K562 (cell line): ENCODE results near the gene FTSJ3. TPM values are rescaled to one million over a fixed set of nuclear protein-coding genes. Genes with fewer than 3 reads are reported as not detected.

Experiments used
- AFF1 ChIP-seq, 2 experiments: fragments of 450-650 bp; IDR thresholded peaks; 2 replicates each; pipeline ENCODE4 v1.6.1; 2018; ENCODE audit warnings: mild to moderate bottlenecking in 2 of 2, low read depth in 1 of 2; ENCODE audit not compliant: partially characterized antibody in 2 of 2
- GTF2A2 ChIP-seq: IDR thresholded peaks from 2 replicates; pipeline ENCODE4 v1.6.1; 2016; ENCODE audit warnings: mild to moderate bottlenecking, missing genetic modification characterization, missing compliant biosample characterization
- GTF2E2 ChIP-seq: fragments of 200-800 bp; sonication (Bioruptor generic); IDR thresholded peaks from 2 replicates; pipeline ENCODE4 v1.6.1; 2016; ENCODE audit warnings: missing genetic modification characterization, missing compliant biosample characterization
- HINFP ChIP-seq: fragments of 450-650 bp; conservative IDR thresholded peaks from 2 replicates; pipeline ENCODE4 v1.6.1; 2016; ENCODE audit warnings: missing genetic modification characterization, low read depth, mild to moderate bottlenecking, control low read depth, missing compliant biosample characterization
- HLTF ChIP-seq: fragments of 450-650 bp; IDR thresholded peaks from 2 replicates; pipeline ENCODE4 v1.6.1; 2016
- HOMEZ ChIP-seq: fragments of 250-450 bp; sonication (Bioruptor Pico); IDR thresholded peaks from 2 replicates; pipeline ENCODE4 v1.4.0; 2020; ENCODE audit warnings: mild to moderate bottlenecking, moderate library complexity
- KLF6 ChIP-seq: fragments of 250-450 bp; sonication (Bioruptor Pico); IDR thresholded peaks from 2 replicates; pipeline ENCODE4 v1.4.0; 2020; ENCODE audit warnings: mild to moderate bottlenecking, moderate library complexity, borderline replicate concordance
- MCM5 ChIP-seq: fragments of 450-650 bp; IDR thresholded peaks from 2 replicates; pipeline ENCODE4 v1.6.1; 2016; ENCODE audit warnings: low read depth
- MLLT1 ChIP-seq, 2 experiments: fragments of 450-650 bp; IDR thresholded peaks; 2 replicates each; pipeline ENCODE4 v1.6.1; 2016
- SMAD2 ChIP-seq: fragments of 150-350 bp; IDR thresholded peaks from 2 replicates; pipeline ENCODE4 v1.6.1; 2014; ENCODE audit warnings: low read depth, mild to moderate bottlenecking, low read length
- SMARCB1 ChIP-seq: IDR thresholded peaks from 2 replicates; pipeline ENCODE4 v1.6.1; 2011; ENCODE audit warnings: improper control_type of control experiment, low read depth; ENCODE audit not compliant: insufficient read length
- ZKSCAN3 ChIP-seq: fragments of 250-450 bp; sonication (Bioruptor Pico); IDR thresholded peaks from 2 replicates; pipeline ENCODE4 v1.4.0; 2020
- ZKSCAN8 ChIP-seq: fragments of 200-800 bp; sonication (Bioruptor generic); IDR thresholded peaks from 2 replicates; pipeline ENCODE4 v1.6.1; 2016; ENCODE audit warnings: missing genetic modification characterization, missing compliant biosample characterization
- ZNF431 ChIP-seq: sonication (generic); formaldehyde crosslinking; IDR thresholded peaks from 2 replicates; pipeline ENCODE4 v1.8.0; 2022; ENCODE audit warnings: mild to moderate bottlenecking, missing genetic modification reagents
- polyA plus RNA-seq, 8 experiments: library from polyadenylated mRNA; depleted of rRNA in 4 of 8; stranded (reverse) in 5 of 8; unstranded in 3 of 8; fragments of >200 nt; fragmentation: Nextera tagmentation in 2 of 8; fragmentation: Illumina TruSeq in 1 of 8; extraction: Ambion mirVana in 2 of 8; extraction: Trizol in 1 of 8; gene quantifications; 2 replicates each; pipeline versions ENCODE4 v1.2.1 to v1.2.3, GENCODE V29; 2011 to 2014; ENCODE audit warnings: inconsistent platforms in 1 of 8, missing spikeins in 1 of 8
- total RNA-seq, 7 experiments: library from RNA; depleted of rRNA in 6 of 7; stranded (reverse); fragments of >200 nt in 6 of 7; fragmentation: Illumina TruSeq in 2 of 7; extraction: Trizol in 2 of 7; gene quantifications; 2 replicates each; pipeline versions ENCODE4 v1.2.1 to v1.2.3, GENCODE V29; 2011 to 2021; ENCODE audit warnings: low replicate concordance in 1 of 7
- TF ChIP-seq, protein P1 (sequence below): fragments of 450-650 bp; IDR thresholded peaks from 2 replicates; pipeline ENCODE4 v1.6.1; 2017; ENCODE audit warnings: antibody characterized with exemption
- TF ChIP-seq, protein P2 (sequence below): fragments of 200-400 bp; formaldehyde crosslinking; IDR thresholded peaks from 2 replicates; pipeline ENCODE4 v1.6.1; 2017; ENCODE audit warnings: mild to moderate bottlenecking, low read depth, low read length, moderate library complexity

Gene FTSJ3
- total and polyA plus RNA-seq, 9 of the 15 experiments (the other 6 are each of a cell fraction or from before 2014, with no cell fraction given): 18.0 to 65.6 (median 52.4) TPM

GRCh38 chr17:63775420-63775819 is 52.0 kb downstream of the FTSJ3 start (continued):
- TF ChIP-seq, protein P1, sequence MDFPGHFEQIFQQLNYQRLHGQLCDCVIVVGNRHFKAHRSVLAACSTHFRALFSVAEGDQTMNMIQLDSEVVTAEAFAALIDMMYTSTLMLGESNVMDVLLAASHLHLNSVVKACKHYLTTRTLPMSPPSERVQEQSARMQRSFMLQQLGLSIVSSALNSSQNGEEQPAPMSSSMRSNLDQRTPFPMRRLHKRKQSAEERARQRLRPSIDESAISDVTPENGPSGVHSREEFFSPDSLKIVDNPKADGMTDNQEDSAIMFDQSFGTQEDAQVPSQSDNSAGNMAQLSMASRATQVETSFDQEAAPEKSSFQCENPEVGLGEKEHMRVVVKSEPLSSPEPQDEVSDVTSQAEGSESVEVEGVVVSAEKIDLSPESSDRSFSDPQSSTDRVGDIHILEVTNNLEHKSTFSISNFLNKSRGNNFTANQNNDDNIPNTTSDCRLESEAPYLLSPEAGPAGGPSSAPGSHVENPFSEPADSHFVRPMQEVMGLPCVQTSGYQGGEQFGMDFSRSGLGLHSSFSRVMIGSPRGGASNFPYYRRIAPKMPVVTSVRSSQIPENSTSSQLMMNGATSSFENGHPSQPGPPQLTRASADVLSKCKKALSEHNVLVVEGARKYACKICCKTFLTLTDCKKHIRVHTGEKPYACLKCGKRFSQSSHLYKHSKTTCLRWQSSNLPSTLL: no peak
- no peak for TF ChIP-seq ZKSCAN3 (CRISPR knock-in tag)
- no peak for TF ChIP-seq GTF2A2 (tag)
- no peak for TF ChIP-seq GTF2E2 (tag)
- TF ChIP-seq, protein P2, sequence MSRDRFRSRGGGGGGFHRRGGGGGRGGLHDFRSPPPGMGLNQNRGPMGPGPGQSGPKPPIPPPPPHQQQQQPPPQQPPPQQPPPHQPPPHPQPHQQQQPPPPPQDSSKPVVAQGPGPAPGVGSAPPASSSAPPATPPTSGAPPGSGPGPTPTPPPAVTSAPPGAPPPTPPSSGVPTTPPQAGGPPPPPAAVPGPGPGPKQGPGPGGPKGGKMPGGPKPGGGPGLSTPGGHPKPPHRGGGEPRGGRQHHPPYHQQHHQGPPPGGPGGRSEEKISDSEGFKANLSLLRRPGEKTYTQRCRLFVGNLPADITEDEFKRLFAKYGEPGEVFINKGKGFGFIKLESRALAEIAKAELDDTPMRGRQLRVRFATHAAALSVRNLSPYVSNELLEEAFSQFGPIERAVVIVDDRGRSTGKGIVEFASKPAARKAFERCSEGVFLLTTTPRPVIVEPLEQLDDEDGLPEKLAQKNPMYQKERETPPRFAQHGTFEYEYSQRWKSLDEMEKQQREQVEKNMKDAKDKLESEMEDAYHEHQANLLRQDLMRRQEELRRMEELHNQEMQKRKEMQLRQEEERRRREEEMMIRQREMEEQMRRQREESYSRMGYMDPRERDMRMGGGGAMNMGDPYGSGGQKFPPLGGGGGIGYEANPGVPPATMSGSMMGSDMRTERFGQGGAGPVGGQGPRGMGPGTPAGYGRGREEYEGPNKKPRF: no peak
- TF ChIP-seq HOMEZ (CRISPR knock-in tag): no peak
- no peak for TF ChIP-seq HINFP (tag)
- no peak for TF ChIP-seq KLF6 (CRISPR knock-in tag)
- no peak for TF ChIP-seq HLTF
- no peak for TF ChIP-seq ZKSCAN8 (CRISPR knock-in tag)
- peak; percentile 44 to 66; a peak in 3 of 4 replicates for TF ChIP-seq MLLT1 (IDR thresholded peaks at IDR 0.05)
- TF ChIP-seq ZNF431 (CRISPR knock-in tag): no peak
- TF ChIP-seq AFF1 (IDR thresholded peaks at IDR 0.05; ENCODE audit: low read depth in 1 of 2, partially characterized antibody in 2 of 2): peak in 1 of 2 experiments; percentile 31
- no peak for TF ChIP-seq SMARCB1
- no peak for TF ChIP-seq SMAD2
- TF ChIP-seq MCM5: no peak
